NCI-H524 treated with DMSO at 0.1 percent for 48 hours (cell line): ENCODE results near the gene SNX10.

Source experiments
- DNase-seq: peaks from one replicate; lab custom pipeline; 2025; lab: John Stamatoyannopoulos, UW

SNX10 gene

DNA sequence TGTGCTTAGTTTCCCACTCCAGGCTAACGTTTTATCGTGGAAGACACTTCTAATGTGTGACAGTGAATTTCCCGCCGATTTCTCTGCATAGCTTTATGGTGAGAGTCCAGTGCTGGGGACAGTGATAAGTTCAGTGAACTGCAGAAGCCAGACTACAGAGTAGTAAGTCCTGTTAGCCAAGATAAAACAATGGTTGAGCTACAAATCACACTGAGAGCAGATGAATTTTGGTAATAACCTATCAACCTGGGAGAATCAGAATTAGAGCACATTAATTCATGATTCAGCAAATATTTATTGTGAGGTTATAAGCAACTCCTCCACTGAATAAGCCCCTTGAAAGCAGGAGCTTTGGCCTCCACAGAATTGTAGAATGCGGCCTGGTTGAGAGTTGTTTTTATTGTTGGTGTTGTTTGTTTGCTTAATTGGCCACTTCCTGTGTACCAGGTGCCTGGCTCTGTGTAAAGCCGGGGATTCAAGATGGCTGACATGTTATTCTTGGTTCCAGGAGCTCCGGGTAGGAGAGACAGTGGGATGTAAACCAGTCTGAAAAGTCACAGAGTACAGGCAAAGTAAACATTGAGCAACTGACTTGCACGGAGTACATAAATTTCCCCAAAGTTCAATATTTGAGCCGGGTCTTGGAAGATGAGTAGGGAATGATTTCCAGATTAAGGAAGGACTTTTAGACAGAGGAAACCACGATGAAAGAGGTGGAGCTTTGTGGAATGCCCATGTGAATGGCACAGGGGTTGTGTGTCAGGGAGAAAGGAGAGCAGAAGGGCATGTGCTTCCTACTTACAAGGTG, 112.7 kb downstream of the SNX10 start:
- no peak for DNase-seq

DNA sequence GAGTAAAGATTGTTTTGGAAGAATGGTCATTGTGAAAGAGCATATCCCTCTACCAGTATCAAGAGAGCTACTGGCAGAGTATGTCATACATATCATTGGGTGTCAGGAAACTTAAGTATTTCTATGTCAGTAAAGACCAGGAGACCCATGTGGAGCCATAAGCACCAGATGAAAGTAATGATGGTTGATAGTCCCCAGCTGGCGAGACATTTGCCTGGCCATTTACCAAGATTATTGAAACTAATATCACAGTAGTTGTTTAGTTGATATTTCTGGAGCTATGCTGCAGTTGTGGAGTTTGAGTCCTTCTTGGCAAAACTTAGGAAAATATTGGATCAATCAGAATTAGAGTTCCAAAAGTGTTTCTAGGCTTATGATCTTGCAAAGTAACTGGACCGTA, 114.8 kb downstream of the SNX10 start:
- no peak for DNase-seq

DNA sequence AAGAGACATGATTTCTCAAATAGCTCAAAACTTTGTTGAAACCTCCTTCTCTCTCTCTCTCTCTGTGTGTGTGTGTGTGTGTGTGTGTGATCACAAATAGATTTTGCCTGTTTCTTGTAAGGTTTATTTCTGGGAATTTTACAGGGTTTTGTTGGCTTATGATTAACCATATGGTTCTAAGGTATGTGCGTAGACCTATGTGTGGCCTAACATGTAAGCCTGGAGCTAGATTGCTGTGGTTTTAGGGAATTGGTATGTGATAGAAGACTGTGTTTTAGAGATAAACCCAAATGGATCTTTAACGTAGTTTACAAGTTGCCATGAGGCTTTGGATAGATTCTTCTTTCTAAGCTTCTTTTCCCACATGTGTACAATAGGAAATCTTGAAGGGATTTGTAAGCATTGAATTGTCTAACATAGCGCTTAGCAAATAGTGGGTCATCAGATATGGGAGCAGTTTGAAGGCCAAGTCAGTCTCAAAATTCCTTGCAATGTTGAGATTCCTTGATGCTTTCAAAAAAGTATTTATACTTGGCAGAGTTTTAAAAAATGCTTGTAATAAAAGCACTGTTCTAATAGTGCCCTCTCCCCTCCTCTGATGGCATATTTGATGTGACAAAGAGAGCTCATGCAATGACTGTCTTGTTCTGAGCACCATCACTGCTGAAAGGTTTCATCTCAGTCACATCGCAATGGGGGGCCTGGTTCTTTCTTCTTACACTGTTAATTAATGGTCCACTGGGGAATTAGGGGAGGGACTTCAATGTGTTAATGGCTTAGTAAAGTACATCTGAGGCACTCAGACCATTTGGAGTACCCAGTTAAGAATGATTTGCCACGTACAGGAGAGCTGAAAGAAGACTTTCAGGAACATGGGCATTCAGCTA, 118.2 kb downstream of the SNX10 start:
- DNase-seq: peak; percentile 59

DNA sequence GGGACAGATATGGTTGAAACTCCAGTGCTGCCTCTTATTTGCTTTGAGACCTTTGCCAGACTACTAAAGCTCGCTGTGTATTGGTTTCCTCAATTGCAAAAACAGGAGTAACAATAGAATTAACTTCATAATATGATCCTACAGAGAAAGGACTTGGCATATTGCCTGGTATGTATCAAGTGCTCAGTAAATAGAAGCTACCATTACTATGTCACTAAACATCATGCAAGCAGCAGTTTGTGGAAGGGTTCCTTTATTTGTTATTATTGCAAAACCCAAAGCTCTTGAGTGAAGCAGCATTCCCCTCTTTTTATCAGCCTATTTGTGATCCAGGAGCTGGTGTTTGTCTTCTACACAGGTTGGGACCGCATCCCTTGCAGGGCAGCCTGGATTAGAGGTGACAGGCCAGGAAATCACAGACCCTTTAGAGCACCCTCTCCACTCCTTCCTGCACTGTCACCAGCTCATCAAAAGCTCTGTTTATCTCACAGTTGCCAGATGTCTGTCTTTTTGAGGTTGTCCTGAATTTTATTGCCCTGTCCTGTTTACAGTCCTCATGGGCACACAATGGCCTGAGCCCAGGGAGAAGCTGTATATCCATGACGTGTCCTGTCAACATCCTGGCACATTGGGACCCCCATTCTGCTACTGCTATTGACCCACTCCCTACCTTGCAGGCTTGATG, 121.5 kb downstream of the SNX10 start:
- no peak for DNase-seq

DNA sequence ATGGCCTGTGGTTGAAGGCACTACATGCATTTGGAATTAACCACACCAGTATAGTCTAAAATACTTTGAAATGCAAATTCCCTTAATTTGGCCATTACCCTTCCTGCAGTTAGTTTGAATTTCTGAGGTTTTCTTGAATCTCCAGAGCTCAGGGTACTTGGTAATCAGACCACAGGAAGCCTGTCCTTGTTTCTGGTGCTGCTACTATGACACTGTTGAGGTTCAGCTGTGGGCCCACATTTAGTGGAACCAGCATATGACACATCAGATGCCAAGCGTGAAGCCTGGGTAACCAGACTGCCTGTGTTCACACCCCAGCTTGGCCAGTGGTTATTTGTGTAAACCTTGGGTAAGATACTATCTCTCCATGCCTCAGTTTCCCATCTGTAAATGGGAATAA, 124.3 kb downstream of the SNX10 start:
- no peak for DNase-seq

DNA sequence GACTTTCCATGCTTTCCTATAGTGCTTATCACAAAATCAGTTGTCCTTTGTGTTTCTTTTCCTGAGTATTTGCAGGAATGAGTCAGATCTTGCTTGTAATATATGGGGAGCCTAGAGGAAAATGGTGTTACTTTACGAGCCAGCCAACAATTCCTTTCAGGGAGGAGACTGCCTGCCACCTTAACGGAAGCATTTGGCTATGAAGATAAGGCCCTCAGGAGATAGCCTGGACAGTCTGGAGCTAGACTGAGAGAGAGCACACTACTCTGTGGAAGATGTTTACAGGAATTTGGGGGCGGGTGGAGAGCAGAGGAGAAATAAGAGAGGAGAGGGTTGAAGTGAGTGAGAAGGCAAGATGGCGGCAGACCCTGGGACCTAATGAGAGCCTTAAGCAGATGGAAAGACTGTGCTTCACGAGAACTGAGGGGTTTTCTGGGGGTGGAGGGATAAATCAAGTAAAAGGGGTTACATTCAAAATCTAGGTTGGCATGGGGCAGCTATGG, 126.3 kb downstream of the SNX10 start:
- no peak for DNase-seq

DNA sequence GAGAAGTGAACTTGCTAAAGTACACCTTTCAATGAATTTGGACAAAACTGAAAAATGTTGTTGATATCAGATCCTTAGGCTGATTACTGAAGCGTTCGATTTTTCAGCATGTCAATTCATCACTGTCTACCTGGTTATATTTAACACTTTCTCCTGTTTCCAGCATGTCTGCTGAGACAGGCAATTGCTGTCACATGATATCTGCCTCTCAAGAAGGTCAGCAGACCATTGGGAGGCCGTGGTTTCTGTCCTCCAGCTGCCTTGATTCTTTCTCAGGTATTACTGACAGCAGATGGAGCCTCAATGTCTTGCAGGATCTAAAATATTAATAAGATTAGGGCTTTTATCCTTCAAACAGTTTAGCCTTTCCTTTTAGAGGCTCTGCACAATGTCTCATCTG, 127.5 kb downstream of the SNX10 start:
- peak; percentile 97 for DNase-seq

DNA sequence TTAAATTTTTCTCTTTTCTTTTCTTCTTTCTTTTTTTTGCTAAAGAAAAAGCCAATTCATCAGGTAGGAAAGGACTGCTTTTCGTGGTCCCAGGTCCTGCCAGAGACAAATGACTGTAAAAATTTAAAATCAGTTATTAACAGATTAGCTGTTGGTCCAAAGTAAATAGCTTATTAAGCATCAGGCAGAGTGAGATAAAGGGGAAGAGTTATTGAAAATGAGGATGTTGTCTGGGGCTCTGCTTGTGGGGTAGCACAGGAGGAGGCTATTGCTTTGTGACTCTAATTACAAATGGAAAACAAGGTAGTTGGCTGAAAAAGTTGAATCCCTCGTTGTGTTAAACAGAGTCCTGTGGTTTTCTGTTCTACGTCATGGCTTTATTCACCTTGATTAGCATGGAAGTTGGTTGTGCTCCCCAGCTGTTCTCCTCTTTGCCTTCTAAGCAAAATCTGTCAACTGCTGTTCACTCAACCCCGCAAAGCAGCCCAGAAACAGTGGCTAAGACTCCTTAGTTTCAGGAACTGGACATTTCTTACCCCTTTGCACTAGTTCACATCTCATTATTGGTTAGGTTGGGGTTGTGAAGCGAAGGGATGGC, 128.9 kb downstream of the SNX10 start:
- DNase-seq: no peak

DNA sequence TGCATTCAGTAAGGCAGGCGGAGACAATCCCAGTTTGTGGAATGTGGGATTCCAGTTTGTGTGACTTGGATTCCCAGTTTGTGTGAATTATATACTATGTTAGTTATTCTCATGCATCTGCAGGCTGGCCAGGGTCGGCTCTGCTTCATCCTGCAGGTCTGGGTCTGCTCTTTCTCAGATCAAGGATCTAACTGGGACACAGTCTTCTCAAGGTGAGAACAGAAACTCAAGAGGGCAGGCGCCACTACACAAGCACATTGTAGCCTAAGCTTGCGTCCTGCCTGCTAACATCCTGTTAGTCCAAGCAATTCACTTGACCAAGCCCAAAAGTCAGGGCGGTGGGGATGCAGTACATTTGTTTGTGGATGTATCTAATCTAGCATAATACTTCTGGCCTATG, 131.1 kb downstream of the SNX10 start:
- no peak for DNase-seq

DNA sequence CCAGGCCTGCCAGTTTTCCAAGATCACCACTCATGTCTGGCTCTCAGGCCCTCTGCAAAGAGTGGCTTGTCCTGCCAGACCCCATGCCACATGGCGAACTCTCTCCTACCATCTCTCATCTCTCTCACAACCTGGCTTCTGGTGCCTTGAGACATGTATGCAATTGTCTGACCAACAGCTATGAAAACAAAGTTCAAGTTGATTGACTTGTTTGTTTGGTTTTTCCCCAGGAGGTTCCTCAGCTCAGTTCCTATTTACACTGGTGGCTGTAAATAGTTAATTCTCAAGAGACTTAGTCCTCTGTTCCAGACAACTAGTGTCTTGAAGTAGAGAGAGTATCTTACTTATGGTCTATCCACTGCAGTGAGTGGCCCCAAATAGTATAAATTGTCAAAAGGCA, 131.8 kb downstream of the SNX10 start:
- DNase-seq: no peak
